HepG2 (cell line): ENCODE measurements around the gene LMF2. TPM values are rescaled to one million over a fixed set of nuclear protein-coding genes. Genes with fewer than 3 reads are reported as not detected.
A peak's percentile ranks its signal among the peaks of the same experiment; 100 is the strongest.

ENCODE experiments used
- AKNA ChIP-seq: sonication (generic); formaldehyde crosslinking; IDR thresholded peaks from 2 replicates; pipeline ENCODE4 v1.4.0; 2020; ENCODE audit warnings: missing genetic modification reagents, borderline replicate concordance
- ARNT ChIP-seq: fragments of 450-650 bp; IDR thresholded peaks from 2 replicates; pipeline ENCODE4 v1.6.1; 2017
- CBX5 ChIP-seq: sonication (generic); formaldehyde crosslinking; IDR thresholded peaks from 2 replicates; pipeline ENCODE4 v1.4.0; 2020; ENCODE audit warnings: missing genetic modification reagents, borderline replicate concordance
- DR1 ChIP-seq: sonication (generic); formaldehyde crosslinking; IDR thresholded peaks from 2 replicates; pipeline ENCODE4 v1.8.0; 2021; ENCODE audit warnings: mild to moderate bottlenecking, missing genetic modification reagents, inconsistent platforms
- EZH2 ChIP-seq: conservative IDR thresholded peaks from 2 replicates; pipeline ENCODE4 v1.6.1; 2012; ENCODE audit warnings: mild to moderate bottlenecking, low read depth, low read length, moderate library complexity
- FOXK1 ChIP-seq: sonication (generic); formaldehyde crosslinking; IDR thresholded peaks from 2 replicates; pipeline ENCODE4 v1.4.0; 2020; ENCODE audit warnings: low read depth, missing genetic modification reagents, borderline replicate concordance
- FUBP1 ChIP-seq: sonication (generic); formaldehyde crosslinking; IDR thresholded peaks from 2 replicates; pipeline ENCODE4 v1.5.1; 2020; ENCODE audit warnings: missing genetic modification reagents, mild to moderate bottlenecking, borderline replicate concordance
- GATA4 ChIP-seq: sonication (generic); IDR thresholded peaks from 2 replicates; pipeline ENCODE4 v1.6.1; 2016; ENCODE audit warnings: antibody characterized with exemption, low read depth, borderline replicate concordance
- NR0B2 ChIP-seq: sonication (generic); formaldehyde crosslinking; IDR thresholded peaks from 2 replicates; pipeline ENCODE4 v1.4.0; 2020; ENCODE audit warnings: mild to moderate bottlenecking, missing genetic modification reagents
- PBX2 ChIP-seq: IDR thresholded peaks from 2 replicates; pipeline ENCODE4 v1.6.1; 2016; ENCODE audit warnings: control low read depth
- PHF5A ChIP-seq: IDR thresholded peaks from one replicate; pipeline ENCODE4 v1.6.1; 2018; ENCODE audit warnings: low read depth, missing genetic modification reagents; ENCODE audit not compliant: unreplicated experiment
- PREB ChIP-seq: sonication (generic); formaldehyde crosslinking; IDR thresholded peaks from 2 replicates; pipeline ENCODE4 v1.4.0; 2020; ENCODE audit warnings: missing genetic modification reagents
- SETDB1 ChIP-seq: sonication (generic); formaldehyde crosslinking; IDR thresholded peaks from 2 replicates; pipeline ENCODE4 v1.5.1; 2020; ENCODE audit warnings: missing genetic modification reagents, mild to moderate bottlenecking, borderline replicate concordance
- TEAD2 ChIP-seq: sonication (generic); formaldehyde crosslinking; IDR thresholded peaks from 2 replicates; pipeline ENCODE4 v1.9.0; 2021; ENCODE audit warnings: missing genetic modification reagents
- ZBTB26 ChIP-seq: IDR thresholded peaks from 2 replicates; pipeline ENCODE4 v1.6.1; 2016; ENCODE audit warnings: missing compliant biosample characterization, missing genetic modification reagents, borderline replicate concordance
- ZNF333 ChIP-seq: sonication (generic); formaldehyde crosslinking; IDR thresholded peaks from 2 replicates; pipeline ENCODE4 v1.4.0; 2020; ENCODE audit warnings: mild to moderate bottlenecking, missing genetic modification reagents, borderline replicate concordance
- ZNF556 ChIP-seq: sonication (generic); formaldehyde crosslinking; IDR thresholded peaks from 2 replicates; pipeline ENCODE4 v1.4.0; 2020; ENCODE audit warnings: mild to moderate bottlenecking, missing genetic modification reagents, borderline replicate concordance
- polyA plus RNA-seq, 8 experiments: library from polyadenylated mRNA; depleted of rRNA in 3 of 8; stranded (reverse) in 7 of 8; unstranded in 1 of 8; fragments of >200 nt; fragmentation: Illumina TruSeq in 4 of 8; extraction: Trizol in 4 of 8; gene quantifications; 2 replicates each; pipeline versions ENCODE4 v1.2.1 to v1.2.3, GENCODE V29; 2011 to 2016; ENCODE audit warnings: low read depth in 4 of 8, missing spikeins in 1 of 8, mixed read lengths in 1 of 8; ENCODE audit not compliant: insufficient read depth in 1 of 8
- total RNA-seq, 5 experiments: library from RNA; depleted of rRNA; stranded (reverse); fragments of >200 nt; fragmentation: Illumina TruSeq; extraction: Trizol; gene quantifications; 2 replicates each; pipeline ENCODE4 v1.2.3, GENCODE V29; 2016; ENCODE audit warnings: low read depth in 1 of 5

LMF2 gene
- total and polyA plus RNA-seq, 2 of the 13 experiments (the other 11 are each of a cell fraction or from before 2014, with no cell fraction given): 23.3 to 30.6 TPM

- TF ChIP-seq ZBTB26 (CRISPR knock-in tag) (no peak), PBX2 (CRISPR knock-in tag) (no peak), ZNF556 (CRISPR knock-in tag) (peak; percentile 5; the same call in 1 of the 2 replicates), ZNF333 (CRISPR knock-in tag) (0 out of 2 replicates have a peak, but pooled peaks have one; percentile 24), FOXK1 (CRISPR knock-in tag) (peak; percentile 21; the same call in 1 of the 2 replicates), SETDB1 (CRISPR knock-in tag) (no peak), AKNA (peak; percentile 96; the same call in 1 of the 2 replicates), PREB (CRISPR knock-in tag) (peak; percentile 83; the same call in 1 of the 2 replicates), FUBP1 (no peak), DR1 (no peak; the same call in 1 of the 2 replicates), CBX5 (CRISPR knock-in tag) (no peak), TEAD2 (no peak), PHF5A (CRISPR knock-in tag) (no peak), NR0B2 (peak; percentile 67; the same call in 1 of the 2 replicates), ARNT (no peak), GATA4 (no peak), EZH2 (no peak)
These were observed 22.5 kb upstream of the LMF2 start, which contains the start of gene TYMP (continued) for GRCh38 chr22:50529897-50530579.
